H1 (cell line): ENCODE results near the gene PSD. TPM values are rescaled to one million over a fixed set of nuclear protein-coding genes. Genes with fewer than 3 reads are reported as not detected.

ENCODE experiments used
- CTCF ChIA-PET: fragments of 300-600 bp; sonication (Branson Sonifier 250); formaldehyde crosslinking; loops from one replicate; lab custom pipeline; 2021; ENCODE audit not compliant: partially characterized antibody; lab: Charles Lee
- POLR2A ChIA-PET: fragments of 300-600 bp; sonication (Branson Sonifier 250); formaldehyde crosslinking; loops from one replicate; lab custom pipeline; 2021; ENCODE audit warnings: inconsistent platforms; ENCODE audit not compliant: partially characterized antibody; lab: Charles Lee
- DNase-seq, 2 experiments: peaks; one replicate each; pipeline versions ENCODE4 v3.0.0 to v3.0.0-alpha.2; 2010 to 2022; ENCODE audit warnings: low spot score in 2 of 2, low read depth in 1 of 2, mixed read lengths in 1 of 2
- FAIRE-seq: peaks from 2 replicates; lab custom pipeline; 2011; peaks lifted over from hg19 to GRCh38; lab: Jason Lieb, UNC
- H2AFZ ChIP-seq: 2 replicates; pipeline ENCODE4 v1.8.1; 2012; ENCODE audit warnings: low read length, inconsistent platforms
- H2AK5ac ChIP-seq: 2 replicates; pipeline ENCODE4 v1.6.1; 2013; ENCODE audit warnings: low read depth, low read length
- H2BK120ac ChIP-seq: replicated peaks from 2 replicates; pipeline ENCODE3; 2013; ENCODE audit warnings: low read depth, low read length, inconsistent platforms
- H2BK12ac ChIP-seq: 2 replicates; pipeline ENCODE4 v1.6.1; 2013; ENCODE audit warnings: low read depth, low read length
- H2BK15ac ChIP-seq: 2 replicates; pipeline ENCODE4 v1.6.1; 2013; ENCODE audit warnings: low read length
- H2BK20ac ChIP-seq: 2 replicates; pipeline ENCODE4 v1.6.1; 2013; ENCODE audit warnings: low read length
- H2BK5ac ChIP-seq: 2 replicates; pipeline ENCODE4 v1.6.1; 2013; ENCODE audit warnings: low read depth, low read length
- H3K14ac ChIP-seq: 2 replicates; pipeline ENCODE4 v1.6.1; 2013; ENCODE audit warnings: inconsistent platforms; ENCODE audit not compliant: insufficient read length
- H3K18ac ChIP-seq: 2 replicates; pipeline ENCODE4 v1.6.1; 2013; ENCODE audit warnings: low read length; ENCODE audit errors: extremely low read depth
- H3K23ac ChIP-seq: 2 replicates; pipeline ENCODE4 v1.6.1; 2013; ENCODE audit warnings: inconsistent platforms; ENCODE audit not compliant: insufficient read length
- H3K23me2 ChIP-seq: 2 replicates; pipeline ENCODE4 v1.6.1; 2013; ENCODE audit warnings: low read depth, low read length
- H3K27ac ChIP-seq: 2 replicates; pipeline ENCODE4 v1.6.1; 2011; ENCODE audit warnings: low read depth, low read length, inconsistent platforms
- H3K27me3 ChIP-seq, 4 experiments: replicated peaks in 1 of 4; 1 replicate in 1 of 4; 2 replicates in 3 of 4; pipeline versions ENCODE4 v1.6.1 to v1.8.1; 2011 to 2013; ENCODE audit warnings: low read length in 3 of 4, mild to moderate bottlenecking in 3 of 4, inconsistent platforms in 2 of 4, mixed read lengths in 2 of 4, moderate library complexity in 1 of 4; ENCODE audit not compliant: control insufficient read depth in 3 of 4, insufficient read depth in 3 of 4; ENCODE audit errors: extremely low read depth in 1 of 4
- H3K36me3 ChIP-seq, 4 experiments: 2 replicates each; pipeline versions ENCODE4 v1.6.1 to v1.8.1; 2011 to 2013; ENCODE audit warnings: mild to moderate bottlenecking in 4 of 4, low read length in 3 of 4, moderate library complexity in 2 of 4, control low read depth in 1 of 4, inconsistent platforms in 1 of 4; ENCODE audit not compliant: insufficient read depth in 4 of 4, control insufficient read depth in 2 of 4
- H3K4ac ChIP-seq: replicated peaks from 2 replicates; pipeline ENCODE3; 2013; ENCODE audit warnings: low read length, low read depth, mixed read lengths, inconsistent platforms; ENCODE audit not compliant: insufficient read length
- H3K4me1 ChIP-seq, 4 experiments: replicated peaks in 1 of 4; 1 replicate in 1 of 4; 2 replicates in 3 of 4; pipeline versions ENCODE4 v1.6.1 to v1.8.1; 2011 to 2013; ENCODE audit warnings: low read length in 3 of 4, inconsistent platforms in 2 of 4, mixed read lengths in 1 of 4; ENCODE audit not compliant: insufficient read depth in 4 of 4, control insufficient read depth in 3 of 4
- H3K4me2 ChIP-seq, 2 experiments: 2 replicates each; pipeline versions ENCODE4 v1.6.1 to v1.8.1; 2011 to 2013; ENCODE audit warnings: low read depth in 2 of 2, low read length in 2 of 2, control low read depth in 1 of 2, inconsistent platforms in 1 of 2, mild to moderate bottlenecking in 1 of 2; ENCODE audit not compliant: insufficient read depth in 1 of 2
- H3K4me3 ChIP-seq, 4 experiments: fragments of 200-600, 300-600 bp in 1 of 4; sonication (generic), shearing (Covaris generic), sonication (Bioruptor Twin) in 1 of 4; 2 replicates each; pipeline versions ENCODE4 v1.5.1 to v1.8.1; 2011 to 2016; ENCODE audit warnings: low read length in 4 of 4, low read depth in 3 of 4, control low read depth in 2 of 4, inconsistent platforms in 2 of 4, mild to moderate bottlenecking in 2 of 4, mixed read lengths in 1 of 4, moderate library complexity in 1 of 4; ENCODE audit not compliant: insufficient read depth in 2 of 4; ENCODE audit errors: extremely low read depth in 1 of 4
- H3K56ac ChIP-seq: replicated peaks from 2 replicates; pipeline ENCODE3; 2013; ENCODE audit warnings: low read depth, mild to moderate bottlenecking, mixed read lengths, low read length, inconsistent platforms; ENCODE audit not compliant: insufficient read length
- H3K79me1 ChIP-seq: 2 replicates; pipeline ENCODE4 v1.6.1; 2013; ENCODE audit warnings: low read depth, low read length, control low read depth
- H3K79me2 ChIP-seq, 2 experiments: 2 replicates each; pipeline versions ENCODE4 v1.6.1 to v1.8.1; 2012 to 2013; ENCODE audit warnings: low read length in 2 of 2, mild to moderate bottlenecking in 2 of 2, inconsistent platforms in 1 of 2; ENCODE audit not compliant: insufficient read depth in 2 of 2, control insufficient read depth in 1 of 2
- H3K9ac ChIP-seq, 4 experiments: replicated peaks in 1 of 4; 1 replicate in 1 of 4; 2 replicates in 3 of 4; pipeline versions ENCODE4 v1.6.1 to v1.8.1; 2011 to 2013; ENCODE audit warnings: low read depth in 3 of 4, low read length in 3 of 4, control low read depth in 2 of 4, mild to moderate bottlenecking in 2 of 4, moderate library complexity in 2 of 4, inconsistent platforms in 1 of 4; ENCODE audit errors: extremely low read depth in 1 of 4
- H3K9me3 ChIP-seq, 2 experiments: 2 replicates each; pipeline versions ENCODE4 v1.6.1 to v1.8.1; 2012 to 2013; ENCODE audit warnings: mild to moderate bottlenecking in 2 of 2, moderate library complexity in 2 of 2, control low read depth in 1 of 2, inconsistent platforms in 1 of 2, low read depth in 1 of 2, low read length in 1 of 2, mixed read lengths in 1 of 2; ENCODE audit not compliant: insufficient read depth in 2 of 2
- H4K20me1 ChIP-seq, 2 experiments: replicated peaks in 1 of 2; 2 replicates each; pipeline versions ENCODE3 to v1.8.1; 2011 to 2013; ENCODE audit warnings: inconsistent platforms in 2 of 2, low read length in 2 of 2, mild to moderate bottlenecking in 1 of 2; ENCODE audit not compliant: insufficient read depth in 2 of 2, control insufficient read depth in 1 of 2
- H4K5ac ChIP-seq: 2 replicates; pipeline ENCODE4 v1.6.1; 2013; ENCODE audit warnings: low read length, low read depth, mixed read lengths, inconsistent platforms; ENCODE audit not compliant: insufficient read length
- H4K8ac ChIP-seq: 2 replicates; pipeline ENCODE4 v1.8.0; 2013; ENCODE audit warnings: mild to moderate bottlenecking, moderate library complexity, low read length, inconsistent platforms; ENCODE audit not compliant: insufficient read depth; ENCODE audit errors: extremely low read depth
- H4K91ac ChIP-seq: replicated peaks from 2 replicates; pipeline ENCODE3; 2013; ENCODE audit warnings: low read length, mixed read lengths, inconsistent platforms; ENCODE audit not compliant: insufficient read length
- CEBPB ChIP-seq: IDR thresholded peaks from 2 replicates; pipeline ENCODE4 v1.6.1; 2012; ENCODE audit warnings: low read depth, low read length
- JUND ChIP-seq: IDR thresholded peaks from 2 replicates; pipeline ENCODE4 v1.6.1; 2011; ENCODE audit warnings: mild to moderate bottlenecking, improper control_type of control experiment, low read length
- KDM4A ChIP-seq: IDR thresholded peaks from one replicate; pipeline ENCODE4 v1.7.1; 2012; ENCODE audit warnings: low read depth, mild to moderate bottlenecking, moderate library complexity, low read length, inconsistent platforms; ENCODE audit not compliant: severe bottlenecking
- MAFK ChIP-seq: IDR thresholded peaks from 2 replicates; pipeline ENCODE4 v1.6.1; 2012; ENCODE audit warnings: low read depth, mild to moderate bottlenecking, improper control_type of control experiment, low read length
- SIN3A ChIP-seq, 2 experiments: IDR thresholded peaks in 1 of 2; conservative IDR thresholded peaks in 1 of 2; 2 replicates each; pipeline ENCODE4 v1.6.1; 2011 to 2012; ENCODE audit warnings: low read length in 2 of 2, improper control_type of control experiment in 1 of 2, low read depth in 1 of 2, mild to moderate bottlenecking in 1 of 2
- TAF1 ChIP-seq: IDR thresholded peaks from 2 replicates; pipeline ENCODE4 v1.6.1; 2011; ENCODE audit warnings: mild to moderate bottlenecking, low read depth, low read length
- WGBS, 2 experiments: shearing (Covaris generic) in 1 of 2; methylation state at CpG; one replicate each; pipeline versions ENCODE4 v1.1.6 to v1.1.7; 2013 to 2015; ENCODE audit warnings: low lambda C conversion rate in 2 of 2, mixed read lengths in 2 of 2, inconsistent platforms in 1 of 2, low coverage in 1 of 2, missing lambda C conversion rate in 1 of 2; ENCODE audit not compliant: insufficient replicate concordance in 2 of 2, insufficient coverage in 1 of 2, insufficient read length in 1 of 2; ENCODE audit errors: extremely low coverage in 1 of 2, missing lambda C conversion rate in 1 of 2; 5-methylcytosine and 5-hydroxymethylcytosine counted together
- polyA plus RNA-seq, 7 experiments: library from polyadenylated mRNA; depleted of rRNA in 3 of 7; stranded (reverse) in 5 of 7; unstranded in 2 of 7; fragments of >200 nt in 5 of 7; fragments of 200-250 nt in 2 of 7; gene quantifications; 1 replicate in 5 of 7; 2 replicates in 1 of 7; 4 replicates in 1 of 7; pipeline versions ENCODE4 v1.2.1 to v1.2.3, GENCODE V29; 2011 to 2013; ENCODE audit warnings: missing spikeins in 2 of 7, mixed read lengths in 2 of 7
- total RNA-seq: library from RNA; stranded (reverse); fragmentation: NEBNext Ultra II Directional; extraction: Animal tissue kit (Norgen Biotek cat#: 25700); gene quantifications from 2 replicates; pipeline ENCODE4 v1.2.1, GENCODE V29; 2021

PSD gene
- total and polyA plus RNA-seq, 2 of the 8 experiments (the other 6 are each of a cell fraction or from before 2014, with no cell fraction given): 5.4 to 6.0 TPM

DNA sequence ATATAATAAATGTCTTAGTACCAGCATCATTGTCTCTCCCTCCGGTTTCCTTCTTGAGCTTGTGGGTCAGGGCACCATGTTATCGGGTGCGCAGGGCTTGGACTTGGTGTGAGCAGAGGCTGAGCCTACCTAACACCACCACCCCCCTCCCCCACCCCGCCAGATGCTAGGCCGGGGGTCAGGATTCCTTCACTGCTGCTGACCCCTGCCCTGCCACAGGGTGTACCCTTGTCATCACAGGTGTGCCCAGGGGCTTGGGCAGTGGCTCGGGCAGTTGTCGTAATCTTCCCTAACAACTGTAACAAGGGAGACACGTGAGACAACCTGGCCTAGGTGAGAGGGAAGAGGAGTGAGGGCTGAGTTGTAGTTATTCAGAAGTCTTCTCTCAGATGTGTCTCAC lies 35.7 kb downstream of the PSD start:
- H3K18ac ChIP-seq: no peak overlapping the region
- peaks cover 3 to 15% (median 7%) of the 10 kb centered on the region in 4 experiments; a peak in 5 of 8 replicates for H3K36me3 ChIP-seq
- H4K20me1 ChIP-seq: no peaks in the 10 kb centered on the region
- 93% methylated on average over 8 of the region's 8 CpGs; no CpG with 5 or more reads in 1 of the 2 experiments for WGBS, 2 experiments
- H3K23ac ChIP-seq: no peak overlapping the region
- H2BK120ac ChIP-seq: no peak overlapping the region
- 0 out of 7 replicates have a peak, but pooled peaks cover 0 to 2% (median 0%) of the 10 kb centered on the region in 4 experiments for H3K4me1 ChIP-seq
- H3K9ac ChIP-seq: no peak overlapping the region
- no peak overlapping the region for H2BK20ac ChIP-seq
- no peaks in the 10 kb centered on the region for H3K27me3 ChIP-seq
- no peak overlapping the region for H3K14ac ChIP-seq
- H2BK5ac ChIP-seq: no peak overlapping the region
- no peak overlapping the region for H3K4me2 ChIP-seq
- H3K4me3 ChIP-seq: no peak overlapping the region
- H3K9me3 ChIP-seq: no peaks in the 10 kb centered on the region
- no peak overlapping the region for H4K91ac ChIP-seq
- no peak overlapping the region for H2AFZ ChIP-seq
- POLR2A ChIA-PET: interaction anchor here (0.8 to 1.5 kb wide), 2 partner anchors 17 to 152 kb away, joined by 3 to 4 read pairs; no protein-coding TSS in a partner anchor
- no peak overlapping the region for H4K8ac ChIP-seq
- no peaks in the 10 kb centered on the region for H3K23me2 ChIP-seq
- no peak overlapping the region for H3K56ac ChIP-seq
- H3K79me2 ChIP-seq: no peaks in the 10 kb centered on the region
- no peaks in the 10 kb centered on the region for H3K79me1 ChIP-seq
- DNase-seq (no peak), FAIRE-seq (no peak)
- H3K4ac ChIP-seq: no peak overlapping the region
- CTCF ChIA-PET: interaction anchor here (0.9 to 17.7 kb wide), 22 partner anchors 8 to 215 kb away, joined by 3 to 357 read pairs (median 8); partner anchors contain the start of genes FBXL15 and NFKB2
- H2BK15ac ChIP-seq: no peak overlapping the region
- no peak overlapping the region for H2BK12ac ChIP-seq
- H4K5ac ChIP-seq: no peak overlapping the region
- H2AK5ac ChIP-seq: no peak overlapping the region
- H3K27ac ChIP-seq: no peak overlapping the region
- TF ChIP-seq CEBPB (no peak), KDM4A (no peak), MAFK (no peak), JUND (no peak), TAF1 (no peak), SIN3A (conservative IDR thresholded peaks at IDR 0.05 in 1 of 2, IDR thresholded peaks at IDR 0.05 in 1 of 2; ENCODE audit: low read depth in 1 of 2, low read length in 2 of 2) (no peak)
